K562 (cell line): ENCODE results near the gene TARS2. TPM values are rescaled to one million over a fixed set of nuclear protein-coding genes. Genes with fewer than 3 reads are reported as not detected.
A peak's percentile ranks its signal among the peaks of the same experiment; 100 is the strongest.

Experiments
- ARID1B ChIP-seq: fragments of 450-650 bp; IDR thresholded peaks from 2 replicates; pipeline ENCODE4 v1.6.1; 2016; ENCODE audit warnings: antibody characterized with exemption, mild to moderate bottlenecking, inconsistent platforms
- ELF2 ChIP-seq: fragments of 250-450 bp; sonication (Bioruptor Pico); IDR thresholded peaks from 2 replicates; pipeline ENCODE4 v1.5.0; 2021; ENCODE audit warnings: mild to moderate bottlenecking
- MAZ ChIP-seq, 2 experiments: fragments of 450-650 bp in 1 of 2; sonication (generic) in 1 of 2; formaldehyde crosslinking; IDR thresholded peaks in 1 of 2; conservative IDR thresholded peaks in 1 of 2; 2 replicates each; pipeline versions ENCODE4 v1.4.0 to v1.5.0; 2020; ENCODE audit warnings: mild to moderate bottlenecking in 1 of 2, missing genetic modification reagents in 1 of 2
- PHF8 ChIP-seq: fragments of 200-600 bp; sonication (generic); IDR thresholded peaks from 2 replicates; pipeline ENCODE4 v1.6.1; 2012; ENCODE audit warnings: mixed run types, mild to moderate bottlenecking, inconsistent platforms, low read length, moderate library complexity, borderline replicate concordance
- POLR2AphosphoS2 ChIP-seq: IDR thresholded peaks from 2 replicates; pipeline ENCODE4 v1.6.1; 2012; ENCODE audit warnings: low read length, improper control_type of control experiment
- PPARD ChIP-seq: fragments of 250-450 bp; sonication (Bioruptor Pico); IDR thresholded peaks from 2 replicates; pipeline ENCODE4 v1.8.0; 2022; ENCODE audit warnings: inconsistent platforms, mild to moderate bottlenecking, moderate library complexity
- SAP30 ChIP-seq: fragments of 200-600 bp; sonication (generic); IDR thresholded peaks from 2 replicates; pipeline ENCODE4 v1.6.1; 2012; ENCODE audit warnings: borderline replicate concordance, low read depth, mild to moderate bottlenecking, moderate library complexity, low read length, control low read depth, inconsistent platforms; ENCODE audit not compliant: insufficient read depth, poor library complexity, severe bottlenecking
- SUPT5H ChIP-seq: fragments of 450-650 bp; IDR thresholded peaks from 2 replicates; pipeline ENCODE4 v1.6.1; 2016
- TBP ChIP-seq: optimal IDR thresholded peaks from 2 replicates; pipeline ENCODE3; 2011; ENCODE audit warnings: low read depth, low read length, improper control_type of control experiment
- YY1 ChIP-seq, 3 experiments: IDR thresholded peaks; 2 replicates each; pipeline ENCODE4 v1.6.1; 2011; ENCODE audit warnings: low read length in 2 of 3, mild to moderate bottlenecking in 2 of 3, moderate library complexity in 2 of 3, borderline replicate concordance in 1 of 3, control low read depth in 1 of 3, low read depth in 1 of 3; ENCODE audit not compliant: insufficient read depth in 3 of 3, insufficient replicate concordance in 2 of 3, control insufficient read depth in 1 of 3, insufficient read length in 1 of 3; ENCODE audit errors: extremely low read depth in 1 of 3
- ZBTB7A ChIP-seq: IDR thresholded peaks from 2 replicates; pipeline ENCODE4 v1.6.1; 2011; ENCODE audit warnings: low read depth, mild to moderate bottlenecking, low read length, moderate library complexity, borderline replicate concordance; ENCODE audit not compliant: control insufficient read depth
- polyA plus RNA-seq, 8 experiments: library from polyadenylated mRNA; depleted of rRNA in 4 of 8; stranded (reverse) in 5 of 8; unstranded in 3 of 8; fragments of >200 nt; fragmentation: Nextera tagmentation in 2 of 8; fragmentation: Illumina TruSeq in 1 of 8; extraction: Ambion mirVana in 2 of 8; extraction: Trizol in 1 of 8; gene quantifications; 2 replicates each; pipeline versions ENCODE4 v1.2.1 to v1.2.3, GENCODE V29; 2011 to 2014; ENCODE audit warnings: inconsistent platforms in 1 of 8, missing spikeins in 1 of 8
- total RNA-seq, 7 experiments: library from RNA; depleted of rRNA in 6 of 7; stranded (reverse); fragments of >200 nt in 6 of 7; fragmentation: Illumina TruSeq in 2 of 7; extraction: Trizol in 2 of 7; gene quantifications; 2 replicates each; pipeline versions ENCODE4 v1.2.1 to v1.2.3, GENCODE V29; 2011 to 2021; ENCODE audit warnings: low replicate concordance in 1 of 7
- TF ChIP-seq, protein P1 (sequence below), 2 experiments: IDR thresholded peaks; 2 replicates each; pipeline ENCODE4 v1.6.1; 2012; ENCODE audit warnings: improper control_type of control experiment in 2 of 2, low read depth in 2 of 2, low read length in 2 of 2, borderline replicate concordance in 1 of 2
- TF ChIP-seq, protein P2 (sequence below): fragments of 200-400 bp; formaldehyde crosslinking; IDR thresholded peaks from 2 replicates; pipeline ENCODE4 v1.6.1; 2017; ENCODE audit warnings: mild to moderate bottlenecking, low read depth, low read length, moderate library complexity
- TF ChIP-seq, protein P3 (sequence below): sonication (generic); formaldehyde crosslinking; IDR thresholded peaks from 2 replicates; pipeline ENCODE4 v1.8.0; 2022; ENCODE audit warnings: missing genetic modification reagents, mild to moderate bottlenecking, moderate library complexity, borderline replicate concordance
- TF ChIP-seq, protein P4 (sequence below): fragments of 450-650 bp; IDR thresholded peaks from 2 replicates; pipeline ENCODE4 v1.6.1; 2016

TARS2 gene
- total and polyA plus RNA-seq, 9 of the 15 experiments (the other 6 are each of a cell fraction or from before 2014, with no cell fraction given): 17.0 to 64.2 (median 39.4) TPM

DNA sequence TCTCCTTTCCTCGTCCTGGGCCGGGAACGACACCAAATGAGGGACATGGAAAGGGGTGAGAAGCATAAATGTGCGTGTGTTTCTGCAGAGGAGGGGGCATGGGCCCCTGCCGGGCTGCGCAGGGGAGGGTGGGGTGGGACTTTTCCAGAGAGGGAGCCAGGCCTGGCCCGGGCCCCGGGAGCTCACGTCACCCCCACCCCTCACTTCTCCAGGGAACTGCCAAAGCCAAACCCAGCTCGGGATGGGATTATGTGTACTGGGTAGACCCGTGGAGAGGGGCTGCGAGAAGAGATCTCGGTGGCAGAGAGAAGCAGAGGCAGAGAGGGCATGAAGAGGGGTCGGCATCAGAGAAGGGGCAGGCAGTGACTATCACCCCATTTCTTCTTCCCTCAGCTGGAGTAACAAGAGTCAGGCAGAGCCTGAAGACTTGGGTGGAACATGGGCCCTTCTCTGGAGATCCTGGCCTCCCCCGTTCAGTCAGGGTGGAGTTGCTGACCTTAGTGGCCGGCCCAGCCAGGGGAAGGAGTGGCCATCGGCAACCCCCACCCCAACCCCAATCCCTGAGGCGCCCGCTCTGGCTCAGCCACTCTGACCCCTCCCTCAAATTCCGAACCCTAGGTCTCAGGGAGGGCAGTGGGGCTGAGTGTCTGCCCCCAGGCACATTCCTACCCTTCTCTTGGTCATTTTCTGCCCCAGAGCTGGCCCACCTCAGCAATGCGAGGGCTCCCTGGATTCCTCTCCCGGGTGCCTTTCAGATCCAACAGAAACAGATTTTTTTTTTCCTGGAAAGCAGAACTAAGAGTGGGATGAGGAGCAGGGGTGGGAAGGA, 63.2 kb downstream of the TARS2 start (continued):
- TF ChIP-seq, protein P1, sequence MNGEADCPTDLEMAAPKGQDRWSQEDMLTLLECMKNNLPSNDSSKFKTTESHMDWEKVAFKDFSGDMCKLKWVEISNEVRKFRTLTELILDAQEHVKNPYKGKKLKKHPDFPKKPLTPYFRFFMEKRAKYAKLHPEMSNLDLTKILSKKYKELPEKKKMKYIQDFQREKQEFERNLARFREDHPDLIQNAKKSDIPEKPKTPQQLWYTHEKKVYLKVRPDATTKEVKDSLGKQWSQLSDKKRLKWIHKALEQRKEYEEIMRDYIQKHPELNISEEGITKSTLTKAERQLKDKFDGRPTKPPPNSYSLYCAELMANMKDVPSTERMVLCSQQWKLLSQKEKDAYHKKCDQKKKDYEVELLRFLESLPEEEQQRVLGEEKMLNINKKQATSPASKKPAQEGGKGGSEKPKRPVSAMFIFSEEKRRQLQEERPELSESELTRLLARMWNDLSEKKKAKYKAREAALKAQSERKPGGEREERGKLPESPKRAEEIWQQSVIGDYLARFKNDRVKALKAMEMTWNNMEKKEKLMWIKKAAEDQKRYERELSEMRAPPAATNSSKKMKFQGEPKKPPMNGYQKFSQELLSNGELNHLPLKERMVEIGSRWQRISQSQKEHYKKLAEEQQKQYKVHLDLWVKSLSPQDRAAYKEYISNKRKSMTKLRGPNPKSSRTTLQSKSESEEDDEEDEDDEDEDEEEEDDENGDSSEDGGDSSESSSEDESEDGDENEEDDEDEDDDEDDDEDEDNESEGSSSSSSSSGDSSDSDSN (IDR thresholded peaks at IDR 0.05; ENCODE audit: borderline replicate concordance in 1 of 2, low read depth in 2 of 2, low read length in 2 of 2): peak in 1 of 2 experiments; percentile 73; a peak in 1 of 4 replicates
- TF ChIP-seq, protein P2, sequence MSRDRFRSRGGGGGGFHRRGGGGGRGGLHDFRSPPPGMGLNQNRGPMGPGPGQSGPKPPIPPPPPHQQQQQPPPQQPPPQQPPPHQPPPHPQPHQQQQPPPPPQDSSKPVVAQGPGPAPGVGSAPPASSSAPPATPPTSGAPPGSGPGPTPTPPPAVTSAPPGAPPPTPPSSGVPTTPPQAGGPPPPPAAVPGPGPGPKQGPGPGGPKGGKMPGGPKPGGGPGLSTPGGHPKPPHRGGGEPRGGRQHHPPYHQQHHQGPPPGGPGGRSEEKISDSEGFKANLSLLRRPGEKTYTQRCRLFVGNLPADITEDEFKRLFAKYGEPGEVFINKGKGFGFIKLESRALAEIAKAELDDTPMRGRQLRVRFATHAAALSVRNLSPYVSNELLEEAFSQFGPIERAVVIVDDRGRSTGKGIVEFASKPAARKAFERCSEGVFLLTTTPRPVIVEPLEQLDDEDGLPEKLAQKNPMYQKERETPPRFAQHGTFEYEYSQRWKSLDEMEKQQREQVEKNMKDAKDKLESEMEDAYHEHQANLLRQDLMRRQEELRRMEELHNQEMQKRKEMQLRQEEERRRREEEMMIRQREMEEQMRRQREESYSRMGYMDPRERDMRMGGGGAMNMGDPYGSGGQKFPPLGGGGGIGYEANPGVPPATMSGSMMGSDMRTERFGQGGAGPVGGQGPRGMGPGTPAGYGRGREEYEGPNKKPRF: no peak
- TF ChIP-seq ARID1B (0 out of 2 replicates have a peak, but pooled peaks have one; percentile 17), SAP30 (peak; percentile 26), YY1 (IDR thresholded peaks at IDR 0.05; ENCODE audit: borderline replicate concordance in 1 of 3, control insufficient read depth in 1 of 3, extremely low read depth in 1 of 3, insufficient read depth in 3 of 3, insufficient read length in 1 of 3, insufficient replicate concordance in 2 of 3, low read depth in 1 of 3, low read length in 2 of 3) (peak in 1 of 3 experiments; percentile 19), PHF8 (peak; percentile 17; the same call in 1 of the 2 replicates), PPARD (CRISPR knock-in tag) (no peak), POLR2AphosphoS2 (0 out of 2 replicates have a peak, but pooled peaks have one; percentile 46), ELF2 (no peak), TBP (peak; percentile 14), SUPT5H (peak; percentile 61), MAZ (CRISPR knock-in tag; conservative IDR thresholded peaks at IDR 0.05 in 1 of 2, IDR thresholded peaks at IDR 0.05 in 1 of 2) (peak in 1 of 2 experiments; percentile 62; a peak in 2 of 4 replicates), ZBTB7A (peak; percentile 11; the same call in 1 of the 2 replicates)
- TF ChIP-seq, protein P3, sequence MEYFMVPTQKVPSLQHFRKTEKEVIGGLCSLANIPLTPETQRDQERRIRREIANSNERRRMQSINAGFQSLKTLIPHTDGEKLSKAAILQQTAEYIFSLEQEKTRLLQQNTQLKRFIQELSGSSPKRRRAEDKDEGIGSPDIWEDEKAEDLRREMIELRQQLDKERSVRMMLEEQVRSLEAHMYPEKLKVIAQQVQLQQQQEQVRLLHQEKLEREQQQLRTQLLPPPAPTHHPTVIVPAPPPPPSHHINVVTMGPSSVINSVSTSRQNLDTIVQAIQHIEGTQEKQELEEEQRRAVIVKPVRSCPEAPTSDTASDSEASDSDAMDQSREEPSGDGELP (CRISPR knock-in tag): peak; percentile 39; the same call in 1 of the 2 replicates
- TF ChIP-seq, protein P4, sequence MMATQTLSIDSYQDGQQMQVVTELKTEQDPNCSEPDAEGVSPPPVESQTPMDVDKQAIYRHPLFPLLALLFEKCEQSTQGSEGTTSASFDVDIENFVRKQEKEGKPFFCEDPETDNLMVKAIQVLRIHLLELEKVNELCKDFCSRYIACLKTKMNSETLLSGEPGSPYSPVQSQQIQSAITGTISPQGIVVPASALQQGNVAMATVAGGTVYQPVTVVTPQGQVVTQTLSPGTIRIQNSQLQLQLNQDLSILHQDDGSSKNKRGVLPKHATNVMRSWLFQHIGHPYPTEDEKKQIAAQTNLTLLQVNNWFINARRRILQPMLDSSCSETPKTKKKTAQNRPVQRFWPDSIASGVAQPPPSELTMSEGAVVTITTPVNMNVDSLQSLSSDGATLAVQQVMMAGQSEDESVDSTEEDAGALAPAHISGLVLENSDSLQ: 0 out of 2 replicates have a peak, but pooled peaks have one; percentile 5
